Activated T-helper 2 cell treated with anti-CD3 and anti-CD28 coated beads, Interferon-gamma antibody, Interleukin-2, Interleukin-4, amounts not matched to agents 10 μg/mL and 5 μg/mL and 100 μg/mL, durations not matched to agents 14 hours and 24 hours and 36 hours (primary cell): ENCODE results near the gene ITGB2. TPM values are rescaled to one million over a fixed set of nuclear protein-coding genes. Genes with fewer than 3 reads are reported as not detected.
"Not testable (repeated sequence)": the region's sequence is repeated elsewhere in the genome, so short reads cannot be mapped to it uniquely, and the experiment has no call there.

ENCODE experiments used
- DNase-seq: peaks from one replicate; pipeline ENCODE4 v3.0.0; 2021; ENCODE audit warnings: low spot score
- H3K27ac Mint-ChIP-seq: one replicate; pipeline ENCODE4 v1.8.0; 2021; ENCODE audit warnings: mixed read lengths
- H3K27me3 Mint-ChIP-seq: one replicate; pipeline ENCODE4 v1.8.0; 2021; ENCODE audit warnings: low read depth, mixed read lengths
- H3K36me3 Mint-ChIP-seq: one replicate; pipeline ENCODE4 v1.8.0; 2021; ENCODE audit warnings: low read depth, mixed read lengths
- H3K4me1 Mint-ChIP-seq: one replicate; pipeline ENCODE4 v1.8.0; 2021; ENCODE audit warnings: low read depth, mixed read lengths
- H3K4me3 Mint-ChIP-seq: one replicate; pipeline ENCODE4 v1.8.0; 2021; ENCODE audit warnings: low read depth, mild to moderate bottlenecking, moderate library complexity, mixed read lengths
- H3K9me3 Mint-ChIP-seq: one replicate; pipeline ENCODE4 v1.8.0; 2021; ENCODE audit warnings: mixed read lengths
- intact Hi-C: fragments of 100-400 bp; cut with micrococcal nuclease; formaldehyde crosslinking; loops from one replicate; pipeline ENCODE4 v1.15.1; 2023
- total RNA-seq: library from RNA; stranded (reverse); gene quantifications from 2 replicates; pipeline ENCODE4 v1.2.3, GENCODE V29; 2022

Gene ITGB2
- total RNA-seq, 1 donor from 2014 or later: 210 TPM

DNA sequence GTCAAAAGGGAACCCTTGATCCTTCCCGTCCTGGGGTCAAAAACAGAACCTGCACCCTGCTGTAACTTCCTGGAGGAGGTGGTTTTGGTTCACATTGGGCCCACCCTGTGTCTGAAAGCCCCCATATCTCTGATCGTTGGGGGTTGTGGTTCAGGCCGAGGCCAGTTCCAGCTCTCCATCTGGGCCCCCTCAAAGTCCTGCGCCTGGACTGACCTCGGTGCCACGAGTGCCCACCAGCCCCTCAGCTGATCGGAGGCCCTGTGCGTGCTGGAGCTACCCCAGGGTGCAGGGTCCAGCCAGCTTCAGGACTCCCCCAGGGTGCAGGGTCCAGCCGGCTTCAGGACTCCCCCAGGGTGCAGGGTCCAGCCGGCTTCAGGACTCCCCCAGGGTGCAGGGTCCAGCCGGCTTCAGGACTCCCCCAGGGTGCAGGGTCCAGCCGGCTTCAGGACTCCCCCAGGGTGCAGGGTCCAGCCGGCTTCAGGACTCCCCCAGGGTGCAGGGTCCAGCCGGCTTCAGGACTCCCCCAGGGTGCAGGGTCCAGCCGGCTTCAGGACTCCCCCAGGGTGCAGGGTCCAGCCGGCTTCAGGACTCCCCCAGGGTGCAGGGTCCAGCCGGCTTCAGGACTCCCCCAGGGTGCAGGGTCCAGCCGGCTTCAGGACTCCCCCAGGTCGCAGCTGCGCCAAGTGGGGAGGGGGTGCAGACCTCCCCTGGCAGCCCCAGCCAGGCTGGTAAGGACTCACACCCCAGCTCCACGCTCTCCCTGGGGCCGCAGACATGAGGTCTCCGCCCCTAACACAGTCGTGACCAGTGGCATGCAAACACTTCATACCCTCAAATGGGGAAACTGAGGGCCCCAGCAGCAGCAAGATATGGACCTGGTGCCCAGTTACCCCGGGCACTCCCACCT is 7.9 kb downstream of the ITGB2 start:
- Mint-ChIP-seq H3K36me3 (peaks cover 34% of the 10 kb centered on the region), H3K4me3 (peak overlapping the region; percentile 70), H3K4me1 (peaks cover 62% of the 10 kb centered on the region), H3K27ac (peak overlapping the region; percentile 85)
- intact Hi-C loops: loop anchor here (5.0 kb wide), 1 partner anchor 110 kb away; the partner anchor contains the start of gene UBE2G2
- not testable (repeated sequence) for DNase-seq, H3K27me3 Mint-ChIP-seq, H3K9me3 Mint-ChIP-seq

DNA sequence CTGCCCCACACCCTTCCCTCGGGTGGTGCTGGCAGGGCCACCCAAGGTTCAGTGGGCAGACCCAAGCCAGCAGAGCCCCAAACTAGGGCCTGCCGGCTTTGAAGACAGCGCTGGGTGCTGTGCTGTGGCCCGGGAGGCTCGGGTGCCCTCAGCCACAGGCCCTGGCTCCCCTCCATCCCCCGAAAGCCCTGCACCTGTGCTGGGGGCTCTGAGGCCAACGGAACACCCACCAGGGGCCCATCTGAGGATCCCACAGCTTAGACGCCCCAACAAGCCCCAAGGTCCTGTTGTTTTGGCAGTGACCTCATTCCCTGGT is 8.6 kb downstream of the ITGB2 start:
- Mint-ChIP-seq H3K27me3 (no peaks in the 10 kb centered on the region), H3K27ac (peak overlapping the region; percentile 70), H3K4me1 (peaks cover 56% of the 10 kb centered on the region), H3K9me3 (no peaks in the 10 kb centered on the region), H3K36me3 (peaks cover 28% of the 10 kb centered on the region), H3K4me3 (peak overlapping the region; percentile 70)
- DNase-seq: no peak
- intact Hi-C loops: loop anchor here (5.0 kb wide), 1 partner anchor 110 kb away; the partner anchor contains the start of gene UBE2G2

DNA sequence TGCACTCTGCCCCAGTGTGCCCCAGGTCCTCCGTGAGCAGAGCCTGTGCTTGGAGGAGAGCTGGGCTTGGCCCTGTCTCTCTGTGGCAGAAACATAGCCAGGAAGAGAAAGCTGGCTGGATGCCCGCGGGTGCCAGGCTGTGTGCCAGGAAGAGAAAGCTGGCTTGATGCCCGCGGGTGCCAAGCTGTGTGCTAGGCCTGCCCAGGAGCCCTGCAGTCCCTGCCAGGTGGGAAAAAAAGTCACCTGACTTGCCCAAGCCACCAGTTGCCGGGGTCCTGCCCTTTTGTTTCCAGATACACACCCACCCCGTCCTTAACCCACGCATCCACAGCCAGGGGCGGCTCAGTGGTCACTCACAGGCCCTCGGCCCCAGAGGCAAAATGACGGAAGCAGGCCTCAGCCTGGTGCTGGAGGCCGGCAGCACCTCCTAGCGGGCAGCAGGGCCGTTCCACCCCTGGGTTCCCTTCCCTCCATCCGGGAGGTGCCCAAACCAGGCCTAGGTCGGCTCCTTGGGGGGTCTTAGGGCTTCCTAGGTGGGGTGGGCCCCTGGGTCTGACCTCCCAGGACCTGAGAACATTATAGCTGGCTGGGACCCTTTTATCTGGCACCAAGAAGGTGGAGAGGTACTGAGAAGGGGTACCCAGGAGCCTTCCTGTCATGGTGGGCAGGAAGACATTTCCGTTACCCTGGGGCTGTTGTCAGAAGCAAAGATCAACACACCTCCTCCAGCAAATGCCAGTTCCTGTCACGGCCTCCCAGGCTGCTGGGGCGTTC is 9.1 kb downstream of the ITGB2 start:
- Mint-ChIP-seq H3K36me3 (peaks cover 26% of the 10 kb centered on the region), H3K27ac (peak overlapping the region; percentile 70), H3K4me1 (peaks cover 51% of the 10 kb centered on the region), H3K4me3 (peak overlapping the region; percentile 70), H3K9me3 (no peaks in the 10 kb centered on the region), H3K27me3 (no peaks in the 10 kb centered on the region)
- DNase-seq: peak; percentile 55
- intact Hi-C loops: loop anchor here (5.0 kb wide), 1 partner anchor 109 kb away; the partner anchor contains the start of gene UBE2G2

DNA sequence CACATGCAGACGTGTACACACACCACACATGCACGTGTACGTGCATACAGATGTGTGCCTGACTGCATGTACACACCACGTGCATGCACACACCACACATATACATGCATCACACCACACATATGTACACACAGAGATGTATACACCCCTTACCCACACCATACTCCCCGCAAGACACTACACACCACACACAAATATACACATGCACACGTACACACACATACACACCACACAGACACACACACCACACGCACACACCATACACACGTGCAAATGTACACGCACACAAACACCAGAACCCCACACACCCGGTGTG is 9.7 kb downstream of the ITGB2 start:
- Mint-ChIP-seq H3K27me3 (no peaks in the 10 kb centered on the region), H3K36me3 (peaks cover 32% of the 10 kb centered on the region), H3K27ac (peak overlapping the region; percentile 70), H3K4me3 (peak overlapping the region; percentile 70), H3K9me3 (no peaks in the 10 kb centered on the region), H3K4me1 (peaks cover 48% of the 10 kb centered on the region)
- DNase-seq: no peak
- intact Hi-C loops: loop anchor here (5.0 kb wide), 1 partner anchor 109 kb away; the partner anchor contains the start of gene UBE2G2

DNA sequence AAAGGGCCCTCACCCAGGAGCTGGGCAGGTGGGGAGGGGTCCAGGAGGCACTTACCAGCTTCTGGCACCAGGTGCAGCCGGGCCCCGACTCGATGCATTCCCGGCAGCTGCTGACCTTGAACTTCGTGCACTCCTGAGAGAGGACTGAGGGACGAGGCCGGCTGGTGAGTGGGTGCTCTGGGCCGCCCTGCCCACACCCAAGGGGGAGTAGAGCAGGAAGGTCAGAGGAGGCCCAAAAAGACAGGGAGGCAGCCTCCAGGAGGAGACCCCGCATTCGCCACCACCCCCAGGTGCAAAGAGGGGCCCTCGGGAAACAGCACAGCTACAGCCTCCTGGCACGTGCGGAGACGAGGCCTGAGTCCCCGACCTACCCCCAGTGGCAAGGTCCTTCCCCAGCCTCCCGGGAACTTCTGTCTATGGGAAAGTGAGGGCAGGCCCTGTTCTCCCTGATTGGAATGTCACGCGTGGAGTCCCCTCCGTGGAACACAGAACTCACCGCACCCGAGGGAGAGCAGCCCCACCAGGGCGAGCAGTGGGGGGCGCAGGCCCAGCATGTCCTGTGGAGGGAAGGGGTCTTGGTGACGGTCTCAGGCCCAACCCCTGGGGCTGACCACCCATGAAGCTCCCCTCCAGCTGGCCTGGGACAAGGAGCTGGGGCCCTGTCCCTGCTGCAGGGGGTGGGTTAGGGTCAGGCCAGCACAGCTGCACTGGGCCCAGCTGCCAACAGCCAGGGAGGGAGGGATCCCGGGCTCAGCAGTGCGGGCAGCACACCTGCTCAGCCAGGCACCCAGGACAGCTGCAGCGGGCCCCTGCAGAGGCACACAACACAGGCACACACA is 10.3 kb downstream of the ITGB2 start:
- Mint-ChIP-seq H3K4me1 (peaks cover 44% of the 10 kb centered on the region), H3K27ac (peak overlapping the region; percentile 70), H3K4me3 (no peak overlapping the region), H3K27me3 (no peaks in the 10 kb centered on the region), H3K9me3 (no peaks in the 10 kb centered on the region), H3K36me3 (peaks cover 35% of the 10 kb centered on the region)
- DNase-seq: no peak
- intact Hi-C loops: loop anchor here (5.0 kb wide), 1 partner anchor 108 kb away; the partner anchor contains the start of gene UBE2G2

DNA sequence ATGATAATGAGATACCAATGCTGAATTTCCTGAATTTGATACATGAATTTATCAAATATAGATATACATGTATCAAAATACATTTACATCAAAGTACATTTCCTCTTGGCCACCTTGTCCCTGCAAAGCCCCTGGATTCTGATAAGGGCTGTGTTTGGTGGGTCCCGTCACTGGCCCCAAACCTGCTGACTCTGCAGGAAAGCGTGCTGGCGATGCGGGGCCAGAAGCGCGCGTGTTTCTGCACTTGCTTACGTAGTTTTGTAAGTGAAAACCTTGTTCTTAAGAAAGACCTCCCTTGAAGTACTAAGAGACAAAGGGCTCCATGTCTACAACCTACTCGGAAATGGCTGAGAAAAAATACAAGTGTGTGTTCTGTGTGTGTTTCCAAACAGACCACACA is 11.0 kb downstream of the ITGB2 start:
- peak overlapping the region; percentile 46 for H3K27ac Mint-ChIP-seq
- no peak for DNase-seq
- intact Hi-C loops: loop anchor here (5.0 kb wide), 1 partner anchor 107 kb away; the partner anchor contains the start of gene UBE2G2

DNA sequence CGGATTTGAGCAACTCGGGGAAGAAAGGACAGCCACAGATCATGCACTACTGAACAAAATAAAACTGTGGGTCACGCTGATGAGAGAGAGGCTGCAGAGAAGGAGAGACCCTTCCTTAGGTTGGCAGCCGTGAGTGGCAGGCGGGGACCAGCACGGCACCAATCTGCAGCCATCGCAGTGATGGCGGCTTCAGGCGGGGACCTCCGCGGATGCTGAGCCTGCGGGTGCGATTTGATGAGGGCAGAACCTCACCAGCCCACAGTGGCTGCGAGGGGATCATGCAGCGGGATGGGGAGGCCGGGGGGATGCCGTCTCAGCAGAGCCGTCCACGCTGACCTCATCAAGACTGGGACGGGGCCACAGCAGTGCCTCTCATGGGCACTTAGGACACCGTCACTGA is 11.8 kb downstream of the ITGB2 start:
- no peak overlapping the region for H3K4me3 Mint-ChIP-seq
- peaks cover 29% of the 10 kb centered on the region for H3K4me1 Mint-ChIP-seq
- H3K36me3 Mint-ChIP-seq: peaks cover 44% of the 10 kb centered on the region
- peak overlapping the region; percentile 15 for H3K27ac Mint-ChIP-seq
- intact Hi-C loops: no loop called here
- no peak for DNase-seq
- no peaks in the 10 kb centered on the region for H3K27me3 Mint-ChIP-seq
- no peaks in the 10 kb centered on the region for H3K9me3 Mint-ChIP-seq

More for the DNA sequence above, 11.0 kb downstream of the ITGB2 start:
- Mint-ChIP-seq H3K27me3 (no peaks in the 10 kb centered on the region), H3K4me1 (peaks cover 36% of the 10 kb centered on the region), H3K4me3 (no peak overlapping the region), H3K36me3 (peaks cover 36% of the 10 kb centered on the region), H3K9me3 (no peaks in the 10 kb centered on the region)

DNA sequence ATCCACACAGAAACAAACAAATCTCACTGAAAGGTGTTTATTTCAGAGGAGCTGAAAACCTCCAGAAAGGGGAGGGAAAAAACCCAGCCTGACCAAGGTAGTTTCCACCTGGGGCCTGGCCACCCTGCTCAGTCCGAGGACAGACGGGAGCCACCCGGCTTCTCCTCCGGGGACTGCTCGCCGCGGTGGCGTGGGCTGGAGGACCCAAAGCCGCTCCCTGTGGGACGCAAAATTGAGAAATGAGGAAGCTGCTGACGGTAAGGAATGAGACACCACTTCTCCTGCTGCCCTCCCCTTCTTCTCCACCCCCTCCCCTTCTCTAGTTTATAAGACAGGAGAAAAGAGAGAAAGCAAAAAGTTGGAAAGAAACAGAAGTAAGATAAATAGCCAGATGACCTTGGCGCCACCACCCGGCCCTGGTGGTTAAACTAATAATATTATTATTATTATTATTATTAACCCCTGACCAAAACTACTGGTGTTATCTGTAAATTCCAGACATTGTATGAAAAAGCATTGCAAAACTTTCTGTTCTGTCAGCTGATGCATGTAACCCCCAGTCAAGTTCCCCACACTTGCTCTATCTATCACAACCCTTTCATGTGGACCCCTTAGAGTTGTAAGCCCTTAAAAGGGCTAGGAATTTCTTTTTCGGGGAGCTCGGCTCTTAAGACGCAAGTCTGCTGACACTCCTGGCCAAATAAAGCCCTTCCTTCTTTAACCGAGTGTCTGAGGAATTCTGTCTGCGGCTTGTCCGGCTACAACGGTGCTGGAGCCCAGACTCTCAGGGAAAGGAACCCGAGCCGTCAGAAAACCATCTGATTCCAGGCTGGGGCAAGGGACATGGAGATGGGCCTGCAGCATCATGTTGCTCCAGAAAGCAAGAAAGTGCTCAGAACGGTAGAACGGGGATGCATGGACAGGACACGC is 12.5 kb downstream of the ITGB2 start:
- DNase-seq: no peak
- Mint-ChIP-seq H3K36me3 (peaks cover 51% of the 10 kb centered on the region), H3K4me3 (no peak overlapping the region), H3K27ac (peak overlapping the region; percentile 15), H3K4me1 (peaks cover 27% of the 10 kb centered on the region), H3K9me3 (no peaks in the 10 kb centered on the region), H3K27me3 (no peaks in the 10 kb centered on the region)
- intact Hi-C loops: no loop called here

DNA sequence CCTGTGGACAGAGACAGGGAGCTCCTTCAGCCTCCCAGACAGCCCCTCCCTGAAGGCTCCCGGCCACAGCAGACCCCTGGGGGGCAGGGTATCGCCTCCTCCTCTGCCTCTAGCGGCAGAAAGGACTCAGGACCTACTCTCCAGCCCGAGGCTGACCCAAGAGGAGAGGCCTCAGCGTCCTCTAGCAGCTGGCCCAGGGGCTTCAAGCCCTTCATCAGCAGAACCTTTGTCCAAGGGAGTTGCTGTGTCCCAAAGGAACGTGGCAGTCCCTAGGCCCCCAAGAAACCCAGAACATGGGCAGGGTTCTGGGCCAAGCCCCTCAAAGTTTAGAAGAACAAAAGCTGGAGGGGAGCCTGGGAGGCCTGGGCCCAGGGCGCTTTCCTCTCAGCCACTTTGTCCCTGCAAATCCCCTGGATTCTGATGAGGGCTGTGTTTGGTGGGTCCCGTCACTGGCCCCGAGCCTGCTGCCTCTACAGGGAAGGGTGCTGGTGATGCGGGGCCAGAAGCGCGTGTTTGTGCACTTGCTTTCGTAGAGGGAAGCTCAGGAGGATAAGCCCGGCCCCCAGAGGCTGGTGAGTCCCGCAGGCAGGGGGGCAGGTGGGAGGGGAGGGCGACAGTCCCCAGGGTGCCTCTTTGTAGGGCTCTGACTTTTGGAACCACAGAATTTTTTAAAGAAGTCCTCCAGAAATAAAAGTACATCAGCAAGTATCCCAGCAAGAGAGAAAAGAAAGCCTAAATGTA is 13.3 kb downstream of the ITGB2 start:
- H3K36me3 Mint-ChIP-seq: peaks cover 59% of the 10 kb centered on the region
- no peak overlapping the region for H3K27ac Mint-ChIP-seq
- H3K4me1 Mint-ChIP-seq: peaks cover 23% of the 10 kb centered on the region

DNA sequence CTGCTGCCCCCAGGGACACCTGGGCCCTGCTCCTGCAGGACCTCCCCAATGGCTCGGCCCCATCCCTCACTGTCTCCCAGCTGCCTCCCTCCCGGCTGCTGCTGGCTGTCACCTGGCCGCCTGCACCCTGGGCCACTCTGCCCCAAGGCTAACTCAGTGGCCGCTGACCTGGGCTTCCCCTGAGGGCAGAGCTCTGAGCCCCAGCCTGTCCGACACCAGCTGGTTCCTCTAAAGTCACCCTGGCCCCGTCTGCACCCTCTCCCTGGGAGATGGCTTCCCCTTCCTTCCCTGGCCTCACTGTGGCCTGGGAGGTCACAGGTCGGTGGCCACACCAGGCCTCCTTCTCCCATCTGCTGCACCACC is 15.0 kb downstream of the ITGB2 start:
- intact Hi-C loops: no loop called here
- peaks cover 10% of the 10 kb centered on the region for H3K4me1 Mint-ChIP-seq
- H3K9me3 Mint-ChIP-seq: no peaks in the 10 kb centered on the region
- no peak overlapping the region for H3K4me3 Mint-ChIP-seq
- H3K27ac Mint-ChIP-seq: no peak overlapping the region
- H3K27me3 Mint-ChIP-seq: no peaks in the 10 kb centered on the region
- H3K36me3 Mint-ChIP-seq: peaks cover 69% of the 10 kb centered on the region
- no peak for DNase-seq

More for the DNA sequence above, 13.3 kb downstream of the ITGB2 start:
- Mint-ChIP-seq H3K4me3 (no peak overlapping the region), H3K27me3 (no peaks in the 10 kb centered on the region), H3K9me3 (no peaks in the 10 kb centered on the region)
- intact Hi-C loops: no loop called here
- no peak for DNase-seq

DNA sequence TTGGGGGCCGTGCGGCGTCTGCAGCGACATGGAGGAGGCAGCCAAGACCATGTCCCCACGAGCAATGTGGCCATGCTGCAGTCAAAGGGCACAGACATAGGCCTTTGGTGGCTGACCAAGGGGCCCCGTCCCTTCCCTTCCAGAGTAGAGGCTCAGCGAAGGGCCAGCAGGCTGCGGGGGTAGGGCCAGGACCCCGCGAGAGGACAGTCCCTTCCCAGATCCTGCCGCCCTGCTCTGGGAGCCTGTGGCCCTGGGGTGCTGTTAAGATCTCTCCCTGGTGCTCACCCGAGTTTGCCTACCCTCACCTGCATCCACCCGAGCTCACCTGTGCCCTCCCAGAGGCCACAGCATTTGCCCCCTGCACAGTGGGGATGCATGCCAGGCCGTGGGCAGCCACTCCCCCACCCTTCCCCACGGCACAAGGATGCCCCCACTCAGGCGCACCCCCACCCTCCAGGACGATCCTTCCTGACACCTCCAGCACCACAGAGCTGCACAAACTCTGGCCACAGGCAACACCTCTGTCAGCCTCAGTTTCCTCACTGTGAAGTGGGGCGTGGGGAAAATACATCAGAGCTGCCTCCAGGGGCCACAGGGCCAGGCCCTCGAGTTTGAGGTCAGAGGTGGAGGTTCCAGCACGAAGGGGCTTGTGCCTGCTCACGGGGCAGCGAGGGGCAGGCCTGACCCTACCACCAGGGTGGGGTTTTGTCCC is 15.5 kb downstream of the ITGB2 start:
- Mint-ChIP-seq H3K27me3 (no peaks in the 10 kb centered on the region), H3K4me1 (peaks cover 10% of the 10 kb centered on the region), H3K4me3 (no peak overlapping the region), H3K27ac (no peak overlapping the region), H3K36me3 (peaks cover 74% of the 10 kb centered on the region), H3K9me3 (no peaks in the 10 kb centered on the region)
- DNase-seq: no peak
- intact Hi-C loops: no loop called here
